ENCODE data around the gene UAP1L1. TPM values are rescaled to one million over a fixed set of nuclear protein-coding genes. Genes with fewer than 3 reads are reported as not detected.

The UAP1L1 gene
- total and polyA plus RNA-seq, 9 of the 15 experiments (the other 6 are each of a cell fraction or from before 2014, with no cell fraction given): 0.20 to 8.6 (median 3.7) TPM

GRCh38 chr9:137053944-137054931, 23.1 kb upstream of the UAP1L1 start, which contains the start of gene ENTPD2 (continued):
- TF ChIP-seq HMGXB4 (CRISPR knock-in tag; IDR thresholded peaks at IDR 0.05): no peak

- no peaks in the 10 kb centered on the region for H3K9me3 ChIP-seq (replicated peaks; ENCODE audit: control insufficient read depth, insufficient read depth, low read depth, low read length)
- H3K27me3 ChIP-seq (ENCODE audit: control insufficient read depth in 2 of 2, insufficient read depth in 2 of 2, low read length in 2 of 2): no peaks in the 10 kb centered on the region
- peak overlapping the region in 1 of 2 experiments; percentile 14; a peak in 1 of 4 replicates for H3K9ac ChIP-seq (ENCODE audit: insufficient read depth in 1 of 2, low read depth in 2 of 2, low read length in 2 of 2)
- no peak for TF ChIP-seq PTBP1 (IDR thresholded peaks at IDR 0.05; ENCODE audit: low read depth, low read length)
- 0 out of 2 replicates have a peak, but pooled peaks have one; percentile 14 for TF ChIP-seq ZFX (CRISPR knock-in tag; IDR thresholded peaks at IDR 0.05)
- no peak for TF ChIP-seq RREB1 (CRISPR knock-in tag; IDR thresholded peaks at IDR 0.05)
- TF ChIP-seq ATF7 (IDR thresholded peaks at IDR 0.05): no peak
- no peak for TF ChIP-seq TAF15 (IDR thresholded peaks at IDR 0.05; ENCODE audit: low read depth, low read length)
- intact Hi-C loops (cut with micrococcal nuclease): loop anchor here (5.0 kb wide), 1 partner anchor 62 kb away; no protein-coding TSS in a partner anchor
- peaks cover 0 to 58% of the 10 kb centered on the region in 2 experiments; a peak in 2 of 5 replicates for H3K4me1 ChIP-seq (replicated peaks in 1 of 2; ENCODE audit: control insufficient read depth in 2 of 2, insufficient read depth in 2 of 2, low read length in 2 of 2)
- H3K36me3 ChIP-seq (ENCODE audit: control insufficient read depth, insufficient read depth, low read length): no peaks in the 10 kb centered on the region
- H3K27ac ChIP-seq (ENCODE audit: extremely low read depth, low read depth, low read length): no peak overlapping the region
- no TSS peak for BruUV-seq (replicated peaks)
- H3K79me2 ChIP-seq (ENCODE audit: control insufficient read depth, insufficient read depth, low read length): no peaks in the 10 kb centered on the region
- FAIRE-seq: no peak
- no peaks in the 10 kb centered on the region for H3K9me1 ChIP-seq (ENCODE audit: control insufficient read depth, insufficient read depth, low read length)
- H3K4me2 ChIP-seq (ENCODE audit: insufficient read depth, low read length): no peak overlapping the region
- H2AFZ ChIP-seq (ENCODE audit: low read depth, low read length): no peak overlapping the region
- ChIA-PET CTCF (ENCODE audit: low intra/inter-chr PET ratio) (no interaction called here), POLR2A (interaction anchor here (1.0 to 1.4 kb wide), 2 partner anchors 9 to 157 kb away, joined by 4 to 5 read pairs; no protein-coding TSS in a partner anchor)
- WGBS (ENCODE audit: insufficient coverage, low coverage, missing lambda C conversion rate): 73% methylated on average over 14 of the region's 17 CpGs
- in situ Hi-C loops (cut with MboI): no loop called here
- H3K4me3 ChIP-seq: no peak overlapping the region
- no peak for DNase-seq (ENCODE audit: extremely low read depth in 1 of 4, low spot score in 3 of 4)
- H4K20me1 ChIP-seq (replicated peaks; ENCODE audit: control insufficient read depth, insufficient read depth, low read length): peaks cover 2% of the 10 kb centered on the region
- ATAC-seq: no peak
Observed at GRCh38 chr9:137054932-137055384, 22.4 kb upstream of the UAP1L1 start.

Data from K562 (cell line).